Measurements from ENCODE around the gene SUPT20HL1.

DNA sequence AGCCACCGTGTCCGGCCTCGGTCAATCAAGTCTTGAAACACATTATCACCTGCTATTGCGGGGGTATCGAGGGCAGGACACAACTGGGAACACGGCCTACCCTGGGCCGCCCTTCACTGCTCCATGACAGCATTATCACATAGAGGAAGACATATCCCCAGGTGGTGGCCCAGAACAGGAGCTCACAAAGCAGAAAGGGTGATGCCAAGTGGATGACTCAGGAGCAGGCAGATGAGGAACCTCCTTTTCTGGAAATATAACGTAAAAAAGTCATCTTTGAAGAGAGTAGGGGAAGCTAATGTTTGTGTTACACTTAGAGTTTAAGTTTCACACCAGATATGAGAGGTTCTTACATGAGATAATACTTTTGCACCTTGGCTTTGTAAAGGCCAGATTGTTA lies 5.3 kb upstream of the SUPT20HL1 start:
- no peak for TF ChIP-seq POLR2A (IDR thresholded peaks at IDR 0.05)
- no peak for TF ChIP-seq CTCF (IDR thresholded peaks at IDR 0.05)

Data from testis (tissue), 2 donors.